Activated B cell treated with CpG ODN at 0.5 μM for 24 hours (primary cell): ENCODE results near the gene NTN3. TPM values are rescaled to one million over a fixed set of nuclear protein-coding genes. Genes with fewer than 3 reads are reported as not detected.

Source experiments
- ATAC-seq: fragments of 200-7000 bp; cut with Tn5 transposase; one replicate; pipeline ENCODE4 v1.10.0; 2021; ENCODE audit warnings: low read depth, mild to moderate bottlenecking, moderate library complexity
- CTCF ChIA-PET: fragments of 350-600 bp; sonication (Branson Sonifier 250); formaldehyde crosslinking; loops from one replicate; lab custom pipeline; 2021; ENCODE audit warnings: antibody characterized with exemption; lab: Charles Lee
- POLR2A ChIA-PET: fragments of 350-600 bp; sonication (Branson Sonifier 250); formaldehyde crosslinking; loops from one replicate; lab custom pipeline; 2021; ENCODE audit warnings: antibody characterized with exemption; lab: Charles Lee
- DNase-seq: peaks from one replicate; pipeline ENCODE4 v3.0.0; 2022
- H3K27ac Mint-ChIP-seq: one replicate; pipeline ENCODE4 v1.8.0; 2020; ENCODE audit warnings: mixed read lengths
- H3K27me3 Mint-ChIP-seq: one replicate; pipeline ENCODE4 v1.8.0; 2021; ENCODE audit warnings: mixed read lengths
- H3K36me3 Mint-ChIP-seq: one replicate; pipeline ENCODE4 v1.8.0; 2021; ENCODE audit warnings: low read depth, mixed read lengths
- H3K4me1 Mint-ChIP-seq: one replicate; pipeline ENCODE4 v1.8.0; 2021; ENCODE audit warnings: mixed read lengths
- H3K4me3 Mint-ChIP-seq: one replicate; pipeline ENCODE4 v1.8.0; 2020; ENCODE audit warnings: mild to moderate bottlenecking, mixed read lengths
- H3K9me3 Mint-ChIP-seq: one replicate; pipeline ENCODE4 v1.8.0; 2020; ENCODE audit warnings: mixed read lengths
- intact Hi-C: fragments of 100-400 bp; cut with micrococcal nuclease; formaldehyde crosslinking; loops from one replicate; pipeline ENCODE4 v1.15.1; 2024
- total RNA-seq: library from RNA; stranded (reverse); gene quantifications from 2 replicates; pipeline ENCODE4 v1.2.3, GENCODE V29; 2022
- TF ChIP-seq, protein P1 (sequence below): fragments of 200-600 bp; IDR thresholded peaks from one replicate; pipeline ENCODE4 v1.8.0; 2022; ENCODE audit warnings: antibody characterized with exemption, mild to moderate bottlenecking

Gene NTN3
- total RNA-seq, 1 donor from 2014 or later: not detected

DNA sequence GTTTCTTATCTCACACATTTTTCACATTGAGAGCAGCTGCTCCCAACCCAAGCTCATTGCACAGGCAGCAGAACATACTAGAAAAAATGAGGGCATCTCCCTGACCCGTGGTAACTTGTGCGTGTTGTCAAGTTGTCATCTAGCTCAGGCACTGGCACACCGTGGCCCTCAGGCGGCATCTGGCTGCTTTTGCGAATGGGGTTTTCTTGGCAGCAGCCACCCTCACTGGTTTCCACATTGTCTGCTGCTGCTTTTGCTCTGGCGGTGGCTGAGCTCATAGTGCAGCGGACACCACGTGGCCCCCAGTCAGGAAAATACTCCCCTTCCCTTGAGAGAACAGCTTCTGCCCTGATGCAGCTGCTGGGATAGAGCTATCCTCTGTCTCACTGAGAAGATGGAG is 20.6 kb upstream of the NTN3 start:
- H3K27ac Mint-ChIP-seq: no peak overlapping the region
- DNase-seq (no peak), ATAC-seq (no peak)
- H3K4me1 Mint-ChIP-seq: no peaks in the 10 kb centered on the region
- no peaks in the 10 kb centered on the region for H3K27me3 Mint-ChIP-seq
- ChIA-PET POLR2A (interaction anchor here (0.5 kb wide), 1 partner anchor 38 kb away, joined by 5 read pairs; no protein-coding TSS in a partner anchor), CTCF (no interaction called here)
- H3K36me3 Mint-ChIP-seq: peaks cover 37% of the 10 kb centered on the region
- TF ChIP-seq, protein P1, sequence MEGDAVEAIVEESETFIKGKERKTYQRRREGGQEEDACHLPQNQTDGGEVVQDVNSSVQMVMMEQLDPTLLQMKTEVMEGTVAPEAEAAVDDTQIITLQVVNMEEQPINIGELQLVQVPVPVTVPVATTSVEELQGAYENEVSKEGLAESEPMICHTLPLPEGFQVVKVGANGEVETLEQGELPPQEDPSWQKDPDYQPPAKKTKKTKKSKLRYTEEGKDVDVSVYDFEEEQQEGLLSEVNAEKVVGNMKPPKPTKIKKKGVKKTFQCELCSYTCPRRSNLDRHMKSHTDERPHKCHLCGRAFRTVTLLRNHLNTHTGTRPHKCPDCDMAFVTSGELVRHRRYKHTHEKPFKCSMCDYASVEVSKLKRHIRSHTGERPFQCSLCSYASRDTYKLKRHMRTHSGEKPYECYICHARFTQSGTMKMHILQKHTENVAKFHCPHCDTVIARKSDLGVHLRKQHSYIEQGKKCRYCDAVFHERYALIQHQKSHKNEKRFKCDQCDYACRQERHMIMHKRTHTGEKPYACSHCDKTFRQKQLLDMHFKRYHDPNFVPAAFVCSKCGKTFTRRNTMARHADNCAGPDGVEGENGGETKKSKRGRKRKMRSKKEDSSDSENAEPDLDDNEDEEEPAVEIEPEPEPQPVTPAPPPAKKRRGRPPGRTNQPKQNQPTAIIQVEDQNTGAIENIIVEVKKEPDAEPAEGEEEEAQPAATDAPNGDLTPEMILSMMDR: no peak
- intact Hi-C loops: no loop called here
- H3K4me3 Mint-ChIP-seq: no peak overlapping the region
- no peaks in the 10 kb centered on the region for H3K9me3 Mint-ChIP-seq

- Mint-ChIP-seq H3K27me3 (no peaks in the 10 kb centered on the region), H3K9me3 (no peaks in the 10 kb centered on the region), H3K36me3 (peaks cover 33% of the 10 kb centered on the region), H3K4me3 (no peak overlapping the region), H3K4me1 (no peaks in the 10 kb centered on the region), H3K27ac (no peak overlapping the region)
- DNase-seq: no peak
- TF ChIP-seq, protein P1: no peak
- CTCF ChIA-PET: no interaction called here
- no peak for ATAC-seq
- POLR2A ChIA-PET: interaction anchor here (0.5 kb wide), 1 partner anchor 38 kb away, joined by 5 read pairs; no protein-coding TSS in a partner anchor
- intact Hi-C loops: no loop called here
These were observed 20.1 kb upstream of the NTN3 start for GRCh38 chr16:2450975-2451381.

- CTCF ChIA-PET: no interaction called here
- H3K36me3 Mint-ChIP-seq: peaks cover 27% of the 10 kb centered on the region
- no peak for DNase-seq
- H3K27ac Mint-ChIP-seq: no peak overlapping the region
- intact Hi-C loops: no loop called here
- H3K27me3 Mint-ChIP-seq: no peaks in the 10 kb centered on the region
- no peak overlapping the region for H3K4me3 Mint-ChIP-seq
- no peaks in the 10 kb centered on the region for H3K9me3 Mint-ChIP-seq
- H3K4me1 Mint-ChIP-seq: no peaks in the 10 kb centered on the region
- ATAC-seq: no peak
- POLR2A ChIA-PET: no interaction called here
- TF ChIP-seq, protein P1: no peak
These were observed 19.2 kb upstream of the NTN3 start for GRCh38 chr16:2451851-2452320.

DNA sequence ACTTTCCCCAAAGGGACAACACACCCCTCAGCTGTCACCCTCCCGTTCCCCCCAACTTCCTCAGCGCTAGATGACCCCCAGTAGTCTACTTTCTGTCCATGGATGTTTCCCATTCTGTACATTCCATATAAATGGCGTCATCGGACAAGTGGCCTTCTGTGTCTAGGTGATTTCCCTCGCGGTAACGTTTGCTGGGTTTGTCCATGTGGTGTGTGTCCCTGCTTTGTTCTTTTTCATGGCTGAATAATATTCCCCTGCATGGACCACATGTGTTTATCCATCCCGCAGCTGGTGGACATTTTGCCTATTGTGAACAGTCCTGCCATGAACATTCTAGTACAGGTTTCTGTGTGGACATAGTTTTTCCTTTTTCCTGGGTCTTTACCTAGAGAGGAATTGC is 18.4 kb upstream of the NTN3 start:
- POLR2A ChIA-PET: interaction anchor here (0.6 kb wide), 1 partner anchor 465 kb away, joined by 5 read pairs; no protein-coding TSS in a partner anchor
- ATAC-seq (no peak), DNase-seq (no peak)
- H3K4me1 Mint-ChIP-seq: no peaks in the 10 kb centered on the region
- H3K4me3 Mint-ChIP-seq: no peak overlapping the region
- no peaks in the 10 kb centered on the region for H3K27me3 Mint-ChIP-seq
- TF ChIP-seq, protein P1: no peak
- intact Hi-C loops: no loop called here
- no peaks in the 10 kb centered on the region for H3K9me3 Mint-ChIP-seq
- no peak overlapping the region for H3K27ac Mint-ChIP-seq
- peaks cover 26% of the 10 kb centered on the region for H3K36me3 Mint-ChIP-seq
- CTCF ChIA-PET: no interaction called here

- ChIA-PET POLR2A (no interaction called here), CTCF (no interaction called here)
- Mint-ChIP-seq H3K27ac (no peak overlapping the region), H3K4me3 (no peak overlapping the region), H3K4me1 (peaks cover 9% of the 10 kb centered on the region), H3K27me3 (no peaks in the 10 kb centered on the region), H3K9me3 (no peaks in the 10 kb centered on the region), H3K36me3 (peaks cover 16% of the 10 kb centered on the region)
- ATAC-seq (no peak), DNase-seq (no peak)
- TF ChIP-seq, protein P1: no peak
- intact Hi-C loops: no loop called here
These were observed 15.8 kb upstream of the NTN3 start for GRCh38 chr16:2455081-2455845.
